Measurements from ENCODE around the gene ANKS4B.

DNA sequence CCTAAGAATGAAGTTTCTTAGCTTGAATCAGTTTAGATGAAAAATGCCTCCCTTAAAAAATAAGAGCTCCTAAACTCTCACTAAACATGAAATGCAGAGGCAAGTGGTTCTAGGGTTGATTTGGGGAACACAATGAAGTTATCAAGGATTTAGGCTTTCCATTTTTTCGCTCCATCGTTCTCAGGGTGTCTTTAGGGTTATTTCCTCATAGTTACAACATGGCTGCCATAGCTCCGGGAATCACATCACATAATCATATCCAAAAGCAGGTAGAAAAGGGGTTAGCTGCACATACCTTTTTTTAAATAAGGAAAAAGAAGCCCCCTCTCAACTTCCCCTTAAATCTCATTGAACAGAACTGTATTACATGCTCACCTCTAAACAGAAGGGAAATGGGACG, 43.5 kb upstream of the ANKS4B start:
- no peak for TF ChIP-seq RAD21 (IDR thresholded peaks at IDR 0.05)
- TF ChIP-seq, protein P1, sequence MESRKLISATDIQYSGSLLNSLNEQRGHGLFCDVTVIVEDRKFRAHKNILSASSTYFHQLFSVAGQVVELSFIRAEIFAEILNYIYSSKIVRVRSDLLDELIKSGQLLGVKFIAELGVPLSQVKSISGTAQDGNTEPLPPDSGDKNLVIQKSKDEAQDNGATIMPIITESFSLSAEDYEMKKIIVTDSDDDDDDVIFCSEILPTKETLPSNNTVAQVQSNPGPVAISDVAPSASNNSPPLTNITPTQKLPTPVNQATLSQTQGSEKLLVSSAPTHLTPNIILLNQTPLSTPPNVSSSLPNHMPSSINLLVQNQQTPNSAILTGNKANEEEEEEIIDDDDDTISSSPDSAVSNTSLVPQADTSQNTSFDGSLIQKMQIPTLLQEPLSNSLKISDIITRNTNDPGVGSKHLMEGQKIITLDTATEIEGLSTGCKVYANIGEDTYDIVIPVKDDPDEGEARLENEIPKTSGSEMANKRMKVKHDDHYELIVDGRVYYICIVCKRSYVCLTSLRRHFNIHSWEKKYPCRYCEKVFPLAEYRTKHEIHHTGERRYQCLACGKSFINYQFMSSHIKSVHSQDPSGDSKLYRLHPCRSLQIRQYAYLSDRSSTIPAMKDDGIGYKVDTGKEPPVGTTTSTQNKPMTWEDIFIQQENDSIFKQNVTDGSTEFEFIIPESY (IDR thresholded peaks at IDR 0.05) = no peak
- TF ChIP-seq, protein P2, sequence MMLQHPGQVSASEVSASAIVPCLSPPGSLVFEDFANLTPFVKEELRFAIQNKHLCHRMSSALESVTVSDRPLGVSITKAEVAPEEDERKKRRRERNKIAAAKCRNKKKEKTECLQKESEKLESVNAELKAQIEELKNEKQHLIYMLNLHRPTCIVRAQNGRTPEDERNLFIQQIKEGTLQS (IDR thresholded peaks at IDR 0.05) = no peak
- TF ChIP-seq, protein P3, sequence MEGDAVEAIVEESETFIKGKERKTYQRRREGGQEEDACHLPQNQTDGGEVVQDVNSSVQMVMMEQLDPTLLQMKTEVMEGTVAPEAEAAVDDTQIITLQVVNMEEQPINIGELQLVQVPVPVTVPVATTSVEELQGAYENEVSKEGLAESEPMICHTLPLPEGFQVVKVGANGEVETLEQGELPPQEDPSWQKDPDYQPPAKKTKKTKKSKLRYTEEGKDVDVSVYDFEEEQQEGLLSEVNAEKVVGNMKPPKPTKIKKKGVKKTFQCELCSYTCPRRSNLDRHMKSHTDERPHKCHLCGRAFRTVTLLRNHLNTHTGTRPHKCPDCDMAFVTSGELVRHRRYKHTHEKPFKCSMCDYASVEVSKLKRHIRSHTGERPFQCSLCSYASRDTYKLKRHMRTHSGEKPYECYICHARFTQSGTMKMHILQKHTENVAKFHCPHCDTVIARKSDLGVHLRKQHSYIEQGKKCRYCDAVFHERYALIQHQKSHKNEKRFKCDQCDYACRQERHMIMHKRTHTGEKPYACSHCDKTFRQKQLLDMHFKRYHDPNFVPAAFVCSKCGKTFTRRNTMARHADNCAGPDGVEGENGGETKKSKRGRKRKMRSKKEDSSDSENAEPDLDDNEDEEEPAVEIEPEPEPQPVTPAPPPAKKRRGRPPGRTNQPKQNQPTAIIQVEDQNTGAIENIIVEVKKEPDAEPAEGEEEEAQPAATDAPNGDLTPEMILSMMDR (IDR thresholded peaks at IDR 0.05; ENCODE audit: low read depth, low read length, missing input control) = no peak
- TF ChIP-seq RXRA (IDR thresholded peaks at IDR 0.05) = no peak
